Measurements from ENCODE around the gene OR11H6.
"Not testable (repeated sequence)": the region's sequence is repeated elsewhere in the genome, so short reads cannot be mapped to it uniquely, and the experiment has no call there.

DNA sequence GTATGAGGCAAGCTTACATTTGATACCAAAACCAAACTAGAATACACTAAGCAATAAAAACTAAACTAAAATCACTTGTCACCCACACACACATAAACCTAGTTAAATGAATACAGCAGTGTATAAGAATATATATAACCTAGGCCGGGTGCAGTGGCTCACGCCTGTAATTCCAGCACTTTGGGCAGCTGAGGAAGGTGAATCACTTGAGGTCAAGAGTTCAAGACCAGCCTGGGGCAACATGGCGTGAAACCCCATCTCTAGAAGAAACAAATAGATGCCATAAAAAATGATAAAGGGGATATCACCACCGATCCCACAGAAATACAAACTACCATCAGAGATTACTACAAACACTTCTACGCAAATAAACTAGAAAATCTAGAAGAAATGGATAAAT, 40.9 kb downstream of the OR11H6 start:
- TF ChIP-seq POLR2AphosphoS5 (IDR thresholded peaks at IDR 0.05; ENCODE audit: low read depth, low read length); CTCF (IDR thresholded peaks at IDR 0.05); YY1 (IDR thresholded peaks at IDR 0.05; ENCODE audit: low read depth); RCOR1 (IDR thresholded peaks at IDR 0.05; ENCODE audit: low read length); SIN3A (IDR thresholded peaks at IDR 0.05; ENCODE audit: borderline replicate concordance, low read depth, low read length); GATA2 (CRISPR knock-in tag; IDR thresholded peaks at IDR 0.05); TAF1 (IDR thresholded peaks at IDR 0.05; ENCODE audit: borderline replicate concordance, low read depth, low read length); SMC3 (IDR thresholded peaks at IDR 0.05; ENCODE audit: low read depth, low read length); NRF1 (IDR thresholded peaks at IDR 0.05; ENCODE audit: low read depth, low read length): not testable (repeated sequence)
- TF ChIP-seq, protein P1, sequence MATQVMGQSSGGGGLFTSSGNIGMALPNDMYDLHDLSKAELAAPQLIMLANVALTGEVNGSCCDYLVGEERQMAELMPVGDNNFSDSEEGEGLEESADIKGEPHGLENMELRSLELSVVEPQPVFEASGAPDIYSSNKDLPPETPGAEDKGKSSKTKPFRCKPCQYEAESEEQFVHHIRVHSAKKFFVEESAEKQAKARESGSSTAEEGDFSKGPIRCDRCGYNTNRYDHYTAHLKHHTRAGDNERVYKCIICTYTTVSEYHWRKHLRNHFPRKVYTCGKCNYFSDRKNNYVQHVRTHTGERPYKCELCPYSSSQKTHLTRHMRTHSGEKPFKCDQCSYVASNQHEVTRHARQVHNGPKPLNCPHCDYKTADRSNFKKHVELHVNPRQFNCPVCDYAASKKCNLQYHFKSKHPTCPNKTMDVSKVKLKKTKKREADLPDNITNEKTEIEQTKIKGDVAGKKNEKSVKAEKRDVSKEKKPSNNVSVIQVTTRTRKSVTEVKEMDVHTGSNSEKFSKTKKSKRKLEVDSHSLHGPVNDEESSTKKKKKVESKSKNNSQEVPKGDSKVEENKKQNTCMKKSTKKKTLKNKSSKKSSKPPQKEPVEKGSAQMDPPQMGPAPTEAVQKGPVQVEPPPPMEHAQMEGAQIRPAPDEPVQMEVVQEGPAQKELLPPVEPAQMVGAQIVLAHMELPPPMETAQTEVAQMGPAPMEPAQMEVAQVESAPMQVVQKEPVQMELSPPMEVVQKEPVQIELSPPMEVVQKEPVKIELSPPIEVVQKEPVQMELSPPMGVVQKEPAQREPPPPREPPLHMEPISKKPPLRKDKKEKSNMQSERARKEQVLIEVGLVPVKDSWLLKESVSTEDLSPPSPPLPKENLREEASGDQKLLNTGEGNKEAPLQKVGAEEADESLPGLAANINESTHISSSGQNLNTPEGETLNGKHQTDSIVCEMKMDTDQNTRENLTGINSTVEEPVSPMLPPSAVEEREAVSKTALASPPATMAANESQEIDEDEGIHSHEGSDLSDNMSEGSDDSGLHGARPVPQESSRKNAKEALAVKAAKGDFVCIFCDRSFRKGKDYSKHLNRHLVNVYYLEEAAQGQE (IDR thresholded peaks at IDR 0.05; ENCODE audit: low read depth, low read length): not testable (repeated sequence)
